Measurements from ENCODE around the gene FOXJ2. TPM values are rescaled to one million over a fixed set of nuclear protein-coding genes. Genes with fewer than 3 reads are reported as not detected.
"Not testable (repeated sequence)": the region's sequence is repeated elsewhere in the genome, so short reads cannot be mapped to it uniquely, and the experiment has no call there.

The FOXJ2 gene
- total RNA-seq, 1 donor from 2014 or later, result 6.8 TPM

- Histone ChIP-seq H3K27me3 (no peaks in the 10 kb centered on the region), H2AFZ (replicated peaks) (no peak overlapping the region), H4K20me1 (ENCODE audit: low read depth) (no peaks in the 10 kb centered on the region), H3K79me2 (ENCODE audit: low read depth) (no peaks in the 10 kb centered on the region), H3K36me3 (no peaks in the 10 kb centered on the region), H3K9me3 (ENCODE audit: low read depth) (no peaks in the 10 kb centered on the region), H3F3A (ENCODE audit: low read depth) (no peaks in the 10 kb centered on the region), H3K9ac (no peak overlapping the region), H3K27ac (no peak overlapping the region), H3K4me3 (no peak overlapping the region), H3K4me1 (no peaks in the 10 kb centered on the region), H3K4me2 (no peak overlapping the region)
- no peak for DNase-seq (ENCODE audit: low spot score)
- no peaks in the 10 kb centered on the region for H3K36me3 Mint-ChIP-seq
- no peak overlapping the region for H3K27ac Mint-ChIP-seq
- H3K27me3 Mint-ChIP-seq (ENCODE audit: insufficient read depth, low read depth), result peaks cover 2% of the 10 kb centered on the region
- H3K4me3 Mint-ChIP-seq, result no peak overlapping the region
- H3K4me1 Mint-ChIP-seq, result no peaks in the 10 kb centered on the region
- TF ChIP-seq EZH2 (IDR thresholded peaks at IDR 0.05) (no peak), CTCF (IDR thresholded peaks at IDR 0.05) (no peak), EZH2phosphoT487 (IDR thresholded peaks at IDR 0.05) (no peak)
- H3K9me3 Mint-ChIP-seq, result no peaks in the 10 kb centered on the region
Measured at GRCh38 chr12:8064131-8064530, 31.6 kb downstream of the FOXJ2 start.

- no peaks in the 10 kb centered on the region for H3K79me2 ChIP-seq (ENCODE audit: low read depth)
- Mint-ChIP-seq H3K9me3 (no peaks in the 10 kb centered on the region), H3K27me3 (ENCODE audit: insufficient read depth, low read depth) (peaks cover 2% of the 10 kb centered on the region), H3K4me1 (no peaks in the 10 kb centered on the region), H3K4me3 (no peak within 1 kb of the TSS), H3K27ac (no peak within 1 kb of the TSS), H3K36me3 (no peaks in the 10 kb centered on the region)
- H3K27ac ChIP-seq, result no peak within 1 kb of the TSS
- H4K20me1 ChIP-seq (ENCODE audit: low read depth), result no peaks in the 10 kb centered on the region
- no peak within 1 kb of the TSS for H3K9ac ChIP-seq
- no peak for TF ChIP-seq EZH2phosphoT487 (IDR thresholded peaks at IDR 0.05)
- no peak for TF ChIP-seq CTCF (IDR thresholded peaks at IDR 0.05)
- no peak for TF ChIP-seq EZH2 (IDR thresholded peaks at IDR 0.05)
- peak within 1 kb of the TSS; percentile 19 for H2AFZ ChIP-seq (replicated peaks)
- H3K4me3 ChIP-seq, result no peak within 1 kb of the TSS
- DNase-seq (ENCODE audit: low spot score), result no peak
- H3F3A ChIP-seq (ENCODE audit: low read depth), result no peaks in the 10 kb centered on the region
- no peaks in the 10 kb centered on the region for H3K36me3 ChIP-seq
- H3K4me1 ChIP-seq, result no peaks in the 10 kb centered on the region
- H3K4me2 ChIP-seq, result no peak within 1 kb of the TSS
- H3K9me3 ChIP-seq (ENCODE audit: low read depth), result no peaks in the 10 kb centered on the region
- H3K27me3 ChIP-seq, result no peaks in the 10 kb centered on the region
Measured at GRCh38 chr12:8065991-8066594, 33.6 kb downstream of the FOXJ2 start, which contains the start of gene C3AR1. TSS of gene C3AR1 (minus strand) at chr12:8066359. CDS start at chr12:8060185, 6,174 bp downstream.

GRCh38 chr12:8069582-8069981, 37.1 kb downstream of the FOXJ2 start:
- no peak overlapping the region for H3K27ac Mint-ChIP-seq

GRCh38 chr12:8071820-8072219, 39.3 kb downstream of the FOXJ2 start:
- H3K27ac ChIP-seq; H3K4me3 Mint-ChIP-seq; H3K9me3 ChIP-seq (ENCODE audit: low read depth); H2AFZ ChIP-seq (replicated peaks); H3K4me2 ChIP-seq; H3K9ac ChIP-seq; H3K79me2 ChIP-seq (ENCODE audit: low read depth); H4K20me1 ChIP-seq (ENCODE audit: low read depth); H3K9me3 Mint-ChIP-seq; H3K36me3 Mint-ChIP-seq; H3F3A ChIP-seq (ENCODE audit: low read depth); H3K27me3 ChIP-seq; H3K27me3 Mint-ChIP-seq (ENCODE audit: insufficient read depth, low read depth); H3K4me3 ChIP-seq; H3K27ac Mint-ChIP-seq; H3K4me1 ChIP-seq; H3K4me1 Mint-ChIP-seq; DNase-seq (ENCODE audit: low spot score); H3K36me3 ChIP-seq: not testable (repeated sequence)

More at GRCh38 chr12:8069582-8069981, 37.1 kb downstream of the FOXJ2 start:
- H2AFZ ChIP-seq (replicated peaks), result no peak overlapping the region
- H3K9me3 ChIP-seq (ENCODE audit: low read depth), result no peaks in the 10 kb centered on the region
- no peak overlapping the region for H3K4me3 Mint-ChIP-seq
- no peaks in the 10 kb centered on the region for H3K4me1 Mint-ChIP-seq
- no peaks in the 10 kb centered on the region for H3K9me3 Mint-ChIP-seq
- no peaks in the 10 kb centered on the region for H3K79me2 ChIP-seq (ENCODE audit: low read depth)
- H3K27me3 Mint-ChIP-seq (ENCODE audit: insufficient read depth, low read depth), result no peaks in the 10 kb centered on the region
- no peaks in the 10 kb centered on the region for H3K27me3 ChIP-seq
- H3K4me3 ChIP-seq, result no peak overlapping the region
- H3K36me3 Mint-ChIP-seq, result no peaks in the 10 kb centered on the region
- H3K27ac ChIP-seq, result no peak overlapping the region
- no peaks in the 10 kb centered on the region for H4K20me1 ChIP-seq (ENCODE audit: low read depth)
- TF ChIP-seq CTCF (IDR thresholded peaks at IDR 0.05) (no peak), EZH2phosphoT487 (IDR thresholded peaks at IDR 0.05) (no peak), EZH2 (IDR thresholded peaks at IDR 0.05) (no peak)
- no peak overlapping the region for H3K4me2 ChIP-seq
- H3K9ac ChIP-seq, result no peak overlapping the region
- no peaks in the 10 kb centered on the region for H3K4me1 ChIP-seq
- no peak for DNase-seq (ENCODE audit: low spot score)
- H3F3A ChIP-seq (ENCODE audit: low read depth), result no peaks in the 10 kb centered on the region
- no peaks in the 10 kb centered on the region for H3K36me3 ChIP-seq

All from neural progenitor cell (in vitro differentiated cells).